Thyroid gland (tissue), 4 donors: Measurements from ENCODE around the gene STH.

ENCODE experiments used
- POLR2A ChIP-seq, 2 donors: fragments of 450-650 bp; IDR thresholded peaks; one replicate each; pipeline ENCODE4 v1.6.1; 2017; ENCODE audit warnings: antibody characterized with exemption in 2 of 2, mild to moderate bottlenecking in 2 of 2, moderate library complexity in 1 of 2
- TF ChIP-seq, protein P1 (sequence below), 6 experiments: fragments of 200-600 bp in 3 of 6; fragments of 450-650 bp in 3 of 6; sonication (generic) in 3 of 6; IDR thresholded peaks; one replicate each; pipeline ENCODE4 v1.5.1; 2016 to 2019; ENCODE audit warnings: antibody characterized with exemption in 6 of 6, mild to moderate bottlenecking in 2 of 6, inconsistent platforms in 1 of 6, moderate library complexity in 1 of 6

DNA sequence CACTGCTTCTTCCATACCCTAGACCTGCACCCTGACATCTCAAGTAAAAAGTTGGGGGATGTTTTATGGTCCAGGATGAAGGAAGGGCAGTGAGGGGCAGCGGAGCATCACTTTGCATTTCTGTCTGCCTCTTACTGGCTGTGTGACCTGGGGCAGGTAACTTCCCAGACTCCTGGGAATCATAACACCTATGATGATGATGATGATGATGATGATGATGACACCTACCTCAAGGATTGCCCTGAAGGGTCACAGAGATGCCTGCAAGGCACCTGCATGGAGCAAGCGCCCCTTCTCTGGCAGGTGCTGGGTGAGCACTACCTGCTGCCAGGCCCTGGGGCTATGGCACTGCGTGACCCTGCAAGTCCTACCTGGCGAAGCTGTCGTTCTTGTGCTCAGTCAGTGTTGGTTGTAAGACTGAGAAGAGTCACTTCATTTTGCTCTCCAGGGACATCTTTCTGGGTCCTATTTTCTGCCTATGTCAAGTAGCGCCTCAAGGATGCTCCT lies 46.2 kb upstream of the STH start:
- TF ChIP-seq, protein P1, sequence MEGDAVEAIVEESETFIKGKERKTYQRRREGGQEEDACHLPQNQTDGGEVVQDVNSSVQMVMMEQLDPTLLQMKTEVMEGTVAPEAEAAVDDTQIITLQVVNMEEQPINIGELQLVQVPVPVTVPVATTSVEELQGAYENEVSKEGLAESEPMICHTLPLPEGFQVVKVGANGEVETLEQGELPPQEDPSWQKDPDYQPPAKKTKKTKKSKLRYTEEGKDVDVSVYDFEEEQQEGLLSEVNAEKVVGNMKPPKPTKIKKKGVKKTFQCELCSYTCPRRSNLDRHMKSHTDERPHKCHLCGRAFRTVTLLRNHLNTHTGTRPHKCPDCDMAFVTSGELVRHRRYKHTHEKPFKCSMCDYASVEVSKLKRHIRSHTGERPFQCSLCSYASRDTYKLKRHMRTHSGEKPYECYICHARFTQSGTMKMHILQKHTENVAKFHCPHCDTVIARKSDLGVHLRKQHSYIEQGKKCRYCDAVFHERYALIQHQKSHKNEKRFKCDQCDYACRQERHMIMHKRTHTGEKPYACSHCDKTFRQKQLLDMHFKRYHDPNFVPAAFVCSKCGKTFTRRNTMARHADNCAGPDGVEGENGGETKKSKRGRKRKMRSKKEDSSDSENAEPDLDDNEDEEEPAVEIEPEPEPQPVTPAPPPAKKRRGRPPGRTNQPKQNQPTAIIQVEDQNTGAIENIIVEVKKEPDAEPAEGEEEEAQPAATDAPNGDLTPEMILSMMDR (IDR thresholded peaks at IDR 0.05), result no peak
- TF ChIP-seq POLR2A (IDR thresholded peaks at IDR 0.05), result no peak
